DOHH2 (cell line): ENCODE results near the gene INTS7.
"Not testable (repeated sequence)": the region's sequence is repeated elsewhere in the genome, so short reads cannot be mapped to it uniquely, and the experiment has no call there.

Experiments used
- H3F3A ChIP-seq: fragments of 200-600 bp; sonication (generic), shearing (Covaris generic); 2 replicates; pipeline ENCODE4 v1.6.0; 2016; ENCODE audit warnings: antibody characterized with exemption, mild to moderate bottlenecking; ENCODE audit not compliant: control insufficient read depth, insufficient read depth
- H3K27ac ChIP-seq: fragments of 200-600 bp; sonication (generic); 2 replicates; pipeline ENCODE4 v1.5.1; 2014; ENCODE audit warnings: low read depth, mild to moderate bottlenecking, low read length, moderate library complexity
- H3K27me3 ChIP-seq: fragments of 200-600 bp; sonication (generic); 2 replicates; pipeline ENCODE4 v1.6.1; 2014; ENCODE audit warnings: mild to moderate bottlenecking, low read length, mixed read lengths; ENCODE audit not compliant: control insufficient read depth
- H3K36me3 ChIP-seq: fragments of 200-600 bp; sonication (generic); 2 replicates; pipeline ENCODE4 v1.6.1; 2014; ENCODE audit warnings: mild to moderate bottlenecking, low read length, moderate library complexity, mixed read lengths; ENCODE audit not compliant: control insufficient read depth
- H3K4me1 ChIP-seq: fragments of 200-600 bp; sonication (generic); 2 replicates; pipeline ENCODE4 v1.6.1; 2014; ENCODE audit warnings: mild to moderate bottlenecking, low read length, mixed read lengths; ENCODE audit not compliant: control insufficient read depth
- H3K4me2 ChIP-seq: fragments of 200-600 bp; sonication (generic); 2 replicates; pipeline ENCODE4 v1.6.0; 2014; ENCODE audit warnings: mild to moderate bottlenecking, low read length, moderate library complexity
- H3K4me3 ChIP-seq: fragments of 200-600 bp; sonication (generic); 2 replicates; pipeline ENCODE4 v1.5.1; 2014; ENCODE audit warnings: mild to moderate bottlenecking, low read length, mixed read lengths
- H3K79me2 ChIP-seq: fragments of 200-600 bp; sonication (generic); 2 replicates; pipeline ENCODE4 v1.6.1; 2014; ENCODE audit warnings: mild to moderate bottlenecking, low read length, mixed read lengths; ENCODE audit not compliant: control insufficient read depth
- H3K9me2 ChIP-seq: fragments of 200-600 bp; sonication (generic); replicated peaks from 2 replicates; pipeline ENCODE4 v1.6.1; 2014; ENCODE audit warnings: mild to moderate bottlenecking, low read length, mixed read lengths; ENCODE audit not compliant: control insufficient read depth
- H3K9me3 ChIP-seq: fragments of 200-600 bp; sonication (generic); 2 replicates; pipeline ENCODE4 v1.6.1; 2014; ENCODE audit warnings: antibody characterized with exemption, low read length, mixed read lengths; ENCODE audit not compliant: control insufficient read depth, insufficient read depth
- H4K20me1 ChIP-seq: fragments of 200-600 bp; sonication (generic); 2 replicates; pipeline ENCODE4 v1.6.0; 2014; ENCODE audit warnings: low read depth, mild to moderate bottlenecking, antibody characterized with exemption, low read length, moderate library complexity; ENCODE audit not compliant: control insufficient read depth, insufficient read depth
- CTCF ChIP-seq: fragments of 200-600 bp; sonication (generic); IDR thresholded peaks from one replicate; pipeline ENCODE4 v1.5.1; 2014; ENCODE audit warnings: antibody characterized with exemption, mild to moderate bottlenecking, low read depth, low read length; ENCODE audit not compliant: poor library complexity, severe bottlenecking
- EZH2phosphoT487 ChIP-seq: fragments of 200-600 bp; sonication (generic); IDR thresholded peaks from 2 replicates; pipeline ENCODE4 v1.6.1; 2017; ENCODE audit warnings: borderline replicate concordance, mild to moderate bottlenecking, antibody characterized with exemption, low read length, moderate library complexity, mixed read lengths

The INTS7 gene

GRCh38 chr1:211965108-211965805 is 70.1 kb downstream of the INTS7 start:
- no peak overlapping the region for H3K4me2 ChIP-seq
- H3K4me1 ChIP-seq: peaks cover 5% of the 10 kb centered on the region
- H3K36me3 ChIP-seq: peaks cover 44% of the 10 kb centered on the region
- no peaks in the 10 kb centered on the region for H3K79me2 ChIP-seq
- H3K9me3 ChIP-seq: no peaks in the 10 kb centered on the region
- H3K27me3 ChIP-seq: no peaks in the 10 kb centered on the region
- TF ChIP-seq CTCF (no peak), EZH2phosphoT487 (no peak)
- no peaks in the 10 kb centered on the region for H4K20me1 ChIP-seq
- H3K27ac ChIP-seq: no peak overlapping the region
- 0 out of 2 replicates have a peak, but pooled peaks cover 5% of the 10 kb centered on the region for H3F3A ChIP-seq
- H3K9me2 ChIP-seq: no peaks in the 10 kb centered on the region
- no peak overlapping the region for H3K4me3 ChIP-seq

DNA sequence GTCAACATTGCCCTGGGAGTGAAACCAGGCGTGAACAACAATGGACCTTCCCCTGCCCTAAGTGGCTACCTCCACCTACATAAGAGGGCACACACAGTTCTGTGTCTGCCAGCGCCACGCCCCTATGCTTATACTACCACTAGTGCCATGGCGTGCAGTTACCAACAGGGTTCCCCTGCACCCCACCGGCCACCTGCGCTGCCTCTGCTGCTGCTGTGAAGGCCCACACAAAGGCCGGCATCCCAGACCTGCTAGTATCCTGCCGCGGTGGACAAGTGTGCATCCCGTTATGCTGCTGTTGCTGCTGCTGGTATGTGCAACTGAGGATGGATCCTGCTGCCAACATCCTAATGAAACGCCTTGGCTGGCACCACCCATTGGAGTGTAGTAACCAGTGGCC is 75.7 kb downstream of the INTS7 start:
- no peaks in the 10 kb centered on the region for H3K79me2 ChIP-seq
- no peaks in the 10 kb centered on the region for H3F3A ChIP-seq
- H3K36me3 ChIP-seq: peaks cover 40% of the 10 kb centered on the region
- H3K27ac ChIP-seq: no peak overlapping the region
- H3K4me2 ChIP-seq: no peak overlapping the region
- no peaks in the 10 kb centered on the region for H3K4me1 ChIP-seq
- no peaks in the 10 kb centered on the region for H3K9me2 ChIP-seq
- no peaks in the 10 kb centered on the region for H4K20me1 ChIP-seq
- TF ChIP-seq EZH2phosphoT487: no peak
- no peak for TF ChIP-seq CTCF
- no peak overlapping the region for H3K4me3 ChIP-seq
- no peaks in the 10 kb centered on the region for H3K27me3 ChIP-seq
- H3K9me3 ChIP-seq: no peaks in the 10 kb centered on the region; the same call in 1 of the 2 replicates

GRCh38 chr1:211959221-211959620 is 76.1 kb downstream of the INTS7 start:
- no peaks in the 10 kb centered on the region; the same call in 1 of the 2 replicates for H3K9me3 ChIP-seq
- no peaks in the 10 kb centered on the region for H3K27me3 ChIP-seq
- H3K27ac ChIP-seq: no peak overlapping the region
- no peaks in the 10 kb centered on the region for H3F3A ChIP-seq
- no peaks in the 10 kb centered on the region for H4K20me1 ChIP-seq
- peaks cover 37% of the 10 kb centered on the region for H3K36me3 ChIP-seq
- TF ChIP-seq CTCF: no peak
- no peak for TF ChIP-seq EZH2phosphoT487
- H3K9me2 ChIP-seq: no peaks in the 10 kb centered on the region
- no peak overlapping the region for H3K4me3 ChIP-seq
- H3K4me1 ChIP-seq: no peaks in the 10 kb centered on the region
- H3K79me2 ChIP-seq: no peaks in the 10 kb centered on the region
- no peak overlapping the region for H3K4me2 ChIP-seq

GRCh38 chr1:211954028-211954427 is 81.3 kb downstream of the INTS7 start:
- not testable (repeated sequence) for H3K9me2 ChIP-seq, H3F3A ChIP-seq, H3K4me1 ChIP-seq, H3K27me3 ChIP-seq, H4K20me1 ChIP-seq, H3K27ac ChIP-seq, H3K79me2 ChIP-seq, H3K4me2 ChIP-seq, H3K4me3 ChIP-seq, H3K9me3 ChIP-seq
- H3K36me3 ChIP-seq: peaks cover 19% of the 10 kb centered on the region

- not testable (repeated sequence) for H3K27me3 ChIP-seq, H3K9me2 ChIP-seq, H3K4me2 ChIP-seq, H3K4me3 ChIP-seq, H3K4me1 ChIP-seq, H3F3A ChIP-seq, H3K9me3 ChIP-seq, H3K79me2 ChIP-seq, H3K27ac ChIP-seq, H4K20me1 ChIP-seq
- peaks cover 14% of the 10 kb centered on the region for H3K36me3 ChIP-seq
Measured at GRCh38 chr1:211953543-211953942, 81.8 kb downstream of the INTS7 start.
